NCI-H1694 treated with DMSO at 0.1 percent for 48 hours (cell line): ENCODE measurements around the gene POLR3A.

ENCODE experiments used
- DNase-seq: peaks from one replicate; lab custom pipeline; 2025; lab: John Stamatoyannopoulos, UW

POLR3A gene

DNA sequence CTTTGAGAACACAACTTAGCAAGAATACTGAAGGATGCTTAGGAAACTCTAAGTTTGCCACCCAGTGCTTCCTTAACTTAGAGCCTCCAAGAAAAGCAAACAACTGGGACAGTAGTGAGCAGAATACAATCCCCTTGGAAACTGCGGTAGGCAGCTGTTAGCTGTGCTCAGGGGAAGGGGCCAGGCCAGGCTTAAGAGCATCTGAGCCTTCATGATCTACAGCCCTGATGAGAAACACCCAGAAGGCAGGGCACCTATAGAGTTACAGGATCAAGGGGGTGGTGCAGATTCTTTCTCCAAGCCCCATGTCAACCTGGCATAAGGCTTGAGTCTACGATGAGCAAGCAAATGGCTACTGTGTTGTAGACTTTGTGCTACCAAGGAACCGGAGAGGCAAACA, 51.4 kb downstream of the POLR3A start:
- no peak for DNase-seq

DNA sequence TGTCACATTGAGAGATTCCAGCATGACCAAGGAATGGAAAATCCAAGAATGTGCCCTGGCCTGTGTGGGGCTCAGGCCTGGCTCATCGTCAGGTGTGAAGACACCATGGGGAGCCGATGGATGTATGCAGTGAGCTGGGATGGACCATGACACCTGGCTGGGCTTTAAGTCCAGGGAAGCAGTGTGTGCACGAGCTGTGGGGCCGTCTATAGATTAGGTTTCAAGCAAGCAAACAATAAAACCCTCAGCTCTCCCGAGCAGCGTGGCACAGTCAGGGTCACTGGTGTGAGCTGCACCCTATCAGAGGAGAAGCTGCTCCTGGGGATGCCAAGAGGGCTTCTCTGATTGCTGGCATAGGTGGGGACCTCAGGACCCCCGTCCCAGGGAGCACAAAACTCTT, 52.3 kb downstream of the POLR3A start:
- no peak for DNase-seq

DNA sequence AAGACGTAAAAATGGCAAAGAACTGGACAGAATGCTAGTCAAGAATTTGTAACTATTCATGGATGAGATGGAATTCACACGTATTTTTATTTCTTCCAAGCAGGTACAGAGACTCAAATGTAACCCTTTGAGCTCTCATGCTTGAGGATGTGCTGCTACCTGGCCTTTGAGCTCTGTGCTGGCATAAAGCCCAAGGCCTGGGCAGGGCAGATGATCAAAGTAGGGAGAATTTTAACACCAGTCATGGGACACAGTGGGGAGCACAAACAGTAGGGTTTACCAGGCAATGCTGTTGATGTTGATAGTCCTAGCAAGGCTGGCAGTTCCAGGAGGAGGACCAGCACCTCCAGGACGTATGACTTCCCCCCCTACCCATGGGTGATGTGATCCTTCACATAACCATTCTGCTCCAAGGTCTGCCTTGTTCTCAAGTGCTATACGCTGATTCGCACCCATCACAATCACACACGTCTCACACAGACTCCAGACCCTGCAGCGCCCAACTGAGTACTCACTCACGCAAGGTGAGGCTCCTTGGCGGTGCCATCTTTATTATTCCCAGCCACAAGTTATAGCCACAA, 54.1 kb downstream of the POLR3A start:
- DNase-seq, result no peak

DNA sequence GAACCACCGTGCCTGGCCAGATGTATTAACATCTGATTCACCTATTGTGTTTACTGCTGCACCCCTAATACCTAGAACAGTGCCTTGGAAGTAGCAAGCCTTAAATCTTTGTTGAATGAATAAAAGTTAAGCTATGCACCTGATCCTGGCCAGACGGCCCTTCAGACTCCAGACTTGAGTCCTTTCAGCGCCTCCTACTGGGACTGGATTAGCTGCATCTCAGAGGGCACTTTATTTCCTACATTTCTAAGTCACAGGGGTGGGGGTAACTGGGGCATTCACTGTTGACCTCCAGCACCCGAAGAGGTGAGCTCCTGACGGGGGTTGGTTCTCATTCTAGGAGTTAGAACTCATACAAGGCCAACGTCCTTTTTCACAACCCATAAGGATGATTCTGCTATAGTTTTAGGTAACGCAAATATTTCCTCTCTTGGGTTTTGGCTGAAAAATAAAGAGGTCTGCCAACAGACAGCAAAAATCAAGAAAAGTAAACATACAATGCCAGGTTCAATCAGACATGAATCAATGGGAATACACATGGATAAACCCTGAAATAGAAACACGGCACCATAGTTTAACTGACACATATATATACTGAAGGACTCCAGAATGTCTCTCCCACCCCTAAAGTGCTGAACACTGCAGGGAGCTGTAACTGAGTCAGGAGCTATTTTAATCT, 54.8 kb downstream of the POLR3A start:
- DNase-seq, result no peak

DNA sequence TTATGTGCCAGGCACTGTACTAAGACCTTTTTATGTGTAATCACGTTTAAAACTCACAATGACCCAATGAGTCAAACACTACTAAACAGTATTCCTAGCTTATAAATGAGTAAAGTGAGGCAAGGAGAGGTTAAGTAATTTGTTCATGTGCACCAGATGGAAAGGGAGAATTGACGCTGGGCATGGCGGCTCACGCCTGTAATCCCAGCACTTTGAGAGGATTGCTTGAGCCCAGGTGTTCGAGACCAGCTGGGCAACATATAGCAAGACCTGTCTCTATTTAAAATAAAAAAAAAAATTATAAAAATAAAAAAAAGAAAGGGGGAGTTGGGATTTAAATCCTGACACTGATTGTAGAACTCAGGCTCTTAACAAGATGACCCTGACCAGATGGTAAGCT, 56.0 kb downstream of the POLR3A start:
- DNase-seq, result no peak

DNA sequence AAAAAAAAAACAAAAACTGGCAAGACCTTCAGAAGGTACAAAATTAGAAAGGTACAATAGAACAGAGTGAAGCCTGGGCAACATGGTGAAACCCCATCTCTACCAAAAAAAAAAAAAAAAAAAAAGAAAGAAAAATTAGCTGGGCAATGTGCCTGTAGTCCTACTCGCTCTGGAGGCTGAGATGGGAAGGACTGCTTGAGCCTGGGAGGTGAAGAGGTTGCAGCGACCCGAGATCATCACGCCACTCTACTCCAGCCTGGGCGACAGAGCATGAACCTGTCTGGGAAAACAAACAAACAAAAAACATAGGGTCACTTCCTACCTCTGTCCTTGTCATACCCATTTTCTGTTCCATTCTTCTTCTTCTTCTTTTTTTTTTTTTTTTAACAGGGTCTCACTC, 57.2 kb downstream of the POLR3A start:
- DNase-seq, result no peak

DNA sequence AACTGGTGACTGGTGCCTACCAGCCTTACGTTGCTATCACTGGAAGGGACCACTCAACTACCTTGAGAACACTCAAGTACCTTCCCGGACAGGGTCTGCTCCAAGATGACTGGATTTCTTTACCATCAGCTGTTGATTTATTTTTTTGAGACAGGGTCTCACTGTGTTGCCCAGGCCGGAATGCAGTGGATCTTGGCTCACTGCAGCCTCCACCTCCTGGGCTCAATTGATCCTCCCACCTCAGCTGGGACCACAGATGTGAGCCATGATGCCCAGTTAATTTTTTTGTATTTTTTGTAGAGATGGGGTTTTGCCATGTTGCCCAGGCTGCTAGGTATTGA, 57.5 kb downstream of the POLR3A start:
- no peak for DNase-seq

DNA sequence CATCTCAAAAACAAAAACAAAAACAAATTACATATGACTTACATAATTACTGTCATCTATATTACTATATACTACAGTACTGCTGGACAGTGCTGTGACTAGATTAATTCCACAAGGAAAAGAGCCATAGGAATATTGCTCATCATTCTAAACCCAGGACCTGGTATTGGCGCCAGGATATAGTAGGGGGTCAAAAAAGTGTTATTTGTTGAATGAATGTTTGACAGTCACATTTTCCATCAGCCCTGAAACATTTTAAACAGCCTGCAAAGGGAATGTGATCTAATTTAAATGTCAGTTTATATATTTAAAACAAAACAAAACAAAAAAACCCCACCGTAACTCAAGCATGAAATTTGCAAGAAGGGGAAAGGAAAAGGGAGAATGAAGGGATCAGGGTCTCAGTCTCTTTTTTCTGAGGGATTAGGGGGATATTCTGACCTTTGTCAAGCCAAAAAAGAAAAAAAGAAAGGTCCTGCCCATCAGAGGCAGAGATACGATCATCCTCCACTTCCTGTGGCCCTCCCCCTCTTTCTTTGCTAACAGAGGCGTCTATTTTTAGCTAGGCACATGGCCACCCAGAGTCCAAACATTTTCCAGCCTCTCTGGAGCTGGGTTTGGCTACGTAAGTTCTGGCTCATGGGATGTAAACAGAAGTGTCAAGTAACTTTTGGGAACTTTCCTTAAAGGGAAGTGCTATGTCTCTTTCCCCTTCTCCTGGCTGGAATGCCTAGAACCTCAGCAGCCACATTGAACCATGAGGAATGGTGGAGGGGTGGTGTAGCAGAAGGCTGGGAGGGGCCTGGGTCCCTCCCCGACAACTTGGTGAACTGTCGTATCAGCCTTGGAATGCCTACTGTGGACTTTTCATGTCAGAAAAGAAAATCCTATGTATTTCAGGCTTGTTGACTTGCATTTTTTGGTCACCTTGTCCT, 58.2 kb downstream of the POLR3A start:
- DNase-seq, result no peak

DNA sequence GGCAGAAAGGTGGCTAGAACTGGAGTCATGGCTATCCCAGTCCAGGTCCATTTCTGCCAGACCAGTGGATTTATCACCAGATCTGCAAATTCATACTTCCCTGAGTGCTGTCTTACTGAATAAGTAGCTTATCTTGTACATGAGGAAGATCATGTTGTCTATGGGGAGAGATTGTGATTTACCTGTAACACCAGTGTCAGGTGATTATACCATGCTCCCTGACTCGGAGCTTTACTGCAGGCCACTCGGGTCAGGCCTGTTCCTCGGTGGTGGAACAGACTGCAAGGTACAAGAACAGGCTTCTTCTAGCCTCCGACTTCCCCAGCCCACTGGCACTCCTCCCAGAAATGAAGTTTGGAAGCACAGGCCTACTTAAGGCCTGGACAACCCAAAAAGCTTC, 60.2 kb downstream of the POLR3A start:
- DNase-seq, result no peak

DNA sequence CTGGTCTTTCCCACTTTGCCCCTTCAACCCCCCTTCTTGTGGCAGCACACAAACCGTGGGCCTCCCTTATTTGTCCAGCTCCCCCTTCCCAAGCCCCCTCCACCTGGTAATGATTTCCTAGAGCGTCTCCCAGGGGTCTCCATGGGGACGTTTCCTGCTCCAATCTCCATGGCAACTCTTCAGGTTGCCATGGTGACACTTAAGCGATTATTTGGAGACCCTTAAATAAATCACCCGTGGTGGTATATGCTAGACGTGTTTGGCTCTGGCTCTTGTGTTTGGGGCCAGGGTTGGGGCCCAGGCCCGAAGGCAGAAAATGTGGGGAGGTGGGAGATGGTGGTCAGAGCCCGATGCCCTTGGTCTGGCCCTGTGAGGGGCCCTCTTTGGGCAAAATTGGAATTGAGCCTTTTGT, 61.7 kb downstream of the POLR3A start:
- no peak for DNase-seq

DNA sequence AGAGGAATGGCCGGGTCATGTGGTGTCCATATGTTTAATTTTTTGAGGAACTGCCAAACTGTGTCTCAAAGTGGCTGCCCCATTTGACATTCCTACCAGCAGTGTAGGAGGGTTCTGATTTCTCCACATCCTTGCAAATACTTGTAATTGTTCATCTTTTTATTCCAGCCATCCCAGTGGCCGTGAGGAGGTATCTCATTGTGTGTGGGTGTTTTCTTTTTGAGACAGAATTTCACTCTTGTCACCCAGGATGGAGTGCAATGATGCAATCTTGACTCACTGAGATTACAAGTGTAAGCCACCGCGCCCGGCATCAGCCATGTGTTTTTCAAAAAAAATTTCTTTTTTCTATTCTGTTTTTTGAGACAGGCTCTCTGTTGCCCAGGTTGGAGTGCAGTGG, 64.0 kb downstream of the POLR3A start:
- DNase-seq, result no peak

DNA sequence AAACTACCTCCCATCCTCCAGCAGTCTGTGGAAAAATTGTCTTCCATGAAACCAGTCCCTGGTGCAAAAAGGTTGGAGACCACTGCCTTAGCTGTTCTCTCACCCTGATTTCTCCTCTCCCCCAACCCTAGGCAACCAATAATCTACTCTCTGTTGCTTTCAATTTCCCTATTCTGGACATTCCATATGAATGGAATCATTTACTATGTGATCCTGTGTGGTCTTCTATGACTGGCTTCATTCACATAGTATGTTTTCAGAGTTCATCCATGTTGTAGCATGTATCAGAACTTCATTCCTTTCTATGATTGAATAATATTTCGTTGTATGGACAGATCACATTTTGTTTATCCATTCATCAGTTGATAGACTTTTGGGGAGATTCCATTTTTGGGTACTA, 64.5 kb downstream of the POLR3A start:
- DNase-seq, result no peak

DNA sequence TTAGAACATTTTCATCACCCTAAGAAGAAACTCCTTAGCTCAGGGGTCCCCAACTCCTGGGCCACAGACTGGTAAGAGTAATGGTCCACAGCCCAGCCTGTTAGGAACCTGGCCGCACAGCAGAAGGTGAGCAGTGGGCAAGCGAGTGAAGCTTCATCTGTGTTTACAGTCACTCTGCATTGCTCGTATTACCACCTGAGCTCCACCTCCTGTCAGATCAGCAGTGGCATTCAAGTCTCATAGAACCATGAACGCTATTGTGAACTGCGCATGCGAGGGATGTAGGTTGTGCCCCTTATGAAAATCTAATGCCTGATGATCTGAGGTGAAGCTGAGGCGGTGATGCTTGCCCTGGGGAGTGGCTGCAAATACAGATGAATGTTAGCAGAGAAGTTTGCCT, 65.4 kb downstream of the POLR3A start:
- no peak for DNase-seq

DNA sequence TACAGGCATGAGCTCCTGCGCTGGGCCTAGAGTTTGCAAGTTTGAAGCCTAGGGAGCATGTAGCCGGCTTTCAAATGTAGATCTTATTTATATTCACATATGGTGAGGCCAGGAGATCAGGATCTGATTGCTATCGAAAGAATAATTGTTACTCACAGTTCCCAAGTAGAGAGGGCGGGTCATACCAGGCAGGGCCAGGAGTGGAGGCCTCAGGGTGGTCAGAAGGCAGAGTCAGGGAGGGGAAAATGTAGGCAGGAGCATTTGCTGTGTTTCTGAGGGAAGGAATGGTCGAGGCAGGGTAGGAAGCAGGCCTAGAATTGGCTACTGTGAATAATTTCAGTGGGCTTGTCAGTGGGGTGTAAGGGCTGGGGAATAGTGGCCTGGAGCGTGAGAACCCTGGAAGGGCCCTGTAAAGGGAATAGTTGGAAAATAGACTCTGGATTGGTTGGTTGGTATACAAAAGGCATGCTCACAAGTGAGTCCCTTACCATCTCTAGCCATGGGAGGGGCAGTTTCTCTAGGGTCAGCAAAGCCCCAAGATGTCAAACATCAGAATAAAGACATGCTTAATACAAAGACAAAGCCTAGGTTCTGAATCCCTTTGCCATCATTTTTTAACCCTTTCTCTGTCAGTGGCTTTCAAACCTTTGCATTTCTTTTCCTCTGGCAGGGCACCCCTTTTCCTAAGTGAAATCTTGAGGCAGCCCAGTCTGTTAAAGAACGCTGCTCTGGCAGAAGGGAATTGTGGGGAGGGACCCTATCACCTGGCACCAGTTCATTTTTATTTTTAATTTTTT, 66.8 kb downstream of the POLR3A start:
- no peak for DNase-seq

DNA sequence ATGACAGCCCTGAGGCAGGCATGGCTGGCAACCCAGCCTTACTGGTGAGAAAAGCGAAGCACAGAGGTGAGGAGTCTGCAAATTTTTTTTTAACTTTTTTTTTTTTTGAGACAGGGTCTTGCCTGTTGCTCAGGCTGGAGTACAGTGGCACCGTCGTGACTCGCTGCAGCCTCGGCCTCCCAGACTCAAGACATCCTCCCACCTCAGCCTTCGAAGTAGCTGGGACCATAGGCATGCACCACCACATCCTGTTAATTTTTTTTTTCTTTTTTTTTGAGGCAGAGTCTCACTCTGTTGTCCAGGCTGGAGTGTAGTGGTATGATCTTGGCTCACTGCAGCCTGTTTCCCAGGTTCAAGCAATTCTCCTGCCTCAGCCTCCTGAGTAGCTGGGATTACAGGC, 67.6 kb downstream of the POLR3A start:
- no peak for DNase-seq

DNA sequence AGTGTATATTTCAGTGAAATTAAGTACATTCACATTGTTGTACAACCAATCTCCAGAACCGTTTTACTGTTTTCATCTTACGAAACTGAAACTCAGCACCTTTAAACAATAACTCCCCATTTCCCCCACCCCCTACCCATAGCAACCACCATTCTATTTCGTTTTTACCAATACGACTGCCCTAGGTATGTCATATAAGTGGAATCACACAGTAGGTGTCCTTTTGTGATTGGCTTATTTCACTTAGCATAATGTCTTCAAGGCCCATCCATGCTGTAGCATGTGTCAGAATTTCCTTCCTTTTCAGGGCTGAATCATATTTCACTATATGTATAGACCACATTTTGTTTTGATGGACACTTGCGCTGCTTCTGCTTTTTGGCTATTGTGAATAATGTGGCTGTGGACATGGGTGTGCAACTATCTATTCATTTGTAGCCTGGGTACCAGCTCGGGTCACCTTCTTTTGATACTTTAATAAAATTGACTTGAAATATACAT, 68.4 kb downstream of the POLR3A start:
- no peak for DNase-seq

DNA sequence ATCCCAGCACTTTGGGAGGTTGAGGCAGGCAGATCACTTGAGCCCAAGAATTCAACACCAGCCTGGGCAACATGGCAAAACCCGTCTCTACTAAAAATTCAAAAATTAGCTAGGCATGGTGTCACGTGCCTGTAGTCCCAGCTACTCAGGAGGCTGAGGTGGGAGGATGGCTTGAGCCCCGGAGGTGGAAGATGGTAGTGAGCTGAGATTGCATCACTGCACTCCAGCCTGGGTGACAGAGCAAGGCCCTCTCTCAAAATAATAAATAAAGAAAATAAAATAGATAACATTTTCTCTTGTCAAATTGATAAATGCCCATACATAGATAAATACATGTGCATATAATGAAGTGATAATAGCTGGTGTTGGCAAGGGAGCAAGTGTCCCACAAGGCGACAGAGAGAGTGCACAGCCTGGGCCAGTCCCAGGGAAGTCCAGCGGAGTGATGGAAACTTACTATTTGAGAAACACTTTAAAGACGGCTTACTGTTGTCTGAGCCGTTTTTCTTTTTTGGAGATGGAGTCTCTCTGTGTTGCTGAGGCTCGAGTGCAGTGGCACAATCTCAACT, 69.3 kb downstream of the POLR3A start:
- DNase-seq, result no peak

DNA sequence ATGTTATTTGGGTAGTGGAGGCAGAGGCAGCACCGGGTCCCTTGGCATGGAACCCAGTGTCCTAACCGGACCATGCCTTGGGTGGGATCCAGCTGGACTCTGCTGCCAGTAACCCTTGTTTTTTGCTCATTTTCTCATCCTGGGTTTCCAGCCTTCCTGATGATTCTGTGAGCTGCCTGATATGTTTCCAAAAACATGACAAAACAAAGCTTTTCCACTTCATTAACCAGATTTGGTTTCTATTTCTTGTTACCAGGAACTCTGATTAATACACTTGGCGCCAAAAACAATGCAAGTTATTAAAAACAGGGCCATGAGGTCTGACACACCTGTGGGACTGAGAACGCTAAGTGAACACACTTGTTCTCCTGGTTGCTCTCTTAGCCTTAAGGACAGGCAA, 69.9 kb downstream of the POLR3A start:
- DNase-seq, result no peak

DNA sequence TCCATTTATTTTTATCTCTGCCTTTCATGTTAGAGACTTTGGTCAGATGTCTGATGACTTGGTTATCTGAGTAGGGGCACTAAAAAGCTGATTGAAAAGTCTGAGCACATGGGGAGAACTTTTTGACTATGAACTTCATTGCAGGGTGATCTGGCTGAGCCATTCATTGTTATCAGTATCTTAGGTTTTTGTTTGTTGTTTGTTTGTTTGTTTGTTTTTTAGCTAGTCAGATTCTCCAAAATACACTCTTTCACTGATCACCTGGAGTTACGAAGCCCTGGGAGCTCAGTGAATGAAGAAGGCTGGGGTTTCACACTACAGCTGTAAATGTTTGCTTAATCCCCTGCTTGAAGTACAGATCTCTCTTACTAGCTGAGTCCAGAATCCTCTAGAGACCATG, 74.2 kb downstream of the POLR3A start:
- DNase-seq, result no peak

DNA sequence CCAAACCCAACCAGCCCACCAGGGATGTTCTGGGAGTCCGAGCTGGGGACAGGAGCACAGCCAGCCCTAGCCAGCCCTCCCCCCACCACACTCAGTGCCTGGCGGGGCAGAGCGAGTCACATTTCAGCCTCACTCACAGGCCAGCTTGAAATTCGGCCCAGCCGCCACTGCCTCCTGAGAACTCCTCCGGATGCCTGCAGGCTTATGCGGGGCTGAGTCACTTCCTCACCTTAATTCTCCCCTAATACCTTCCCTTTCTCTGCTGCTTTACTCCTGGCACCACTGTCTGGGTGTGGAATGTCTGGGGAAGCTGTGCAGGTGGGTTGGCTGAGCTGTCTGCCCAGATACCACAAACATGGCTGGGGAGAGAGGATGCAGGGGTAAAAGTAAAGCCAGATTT, 80.1 kb downstream of the POLR3A start:
- no peak for DNase-seq

DNA sequence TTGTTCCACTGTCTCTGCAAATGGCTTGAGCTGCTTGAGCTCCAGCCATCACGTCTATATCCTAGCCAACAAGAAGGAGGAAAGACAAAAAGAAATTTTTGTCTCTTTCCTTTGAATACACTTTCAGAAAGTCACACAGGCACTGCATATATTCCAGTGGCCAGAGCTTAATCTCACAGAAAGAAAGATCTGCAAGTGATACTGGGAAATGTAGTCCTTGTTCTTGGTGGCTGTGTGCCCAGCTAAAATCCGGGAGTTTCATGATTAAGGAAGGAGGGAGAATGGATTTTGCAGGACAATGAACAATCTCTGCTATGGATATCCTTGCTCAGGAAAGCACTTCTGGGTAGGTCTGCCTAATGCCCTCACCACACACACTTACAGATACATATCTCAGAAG, 83.2 kb downstream of the POLR3A start:
- no peak for DNase-seq

DNA sequence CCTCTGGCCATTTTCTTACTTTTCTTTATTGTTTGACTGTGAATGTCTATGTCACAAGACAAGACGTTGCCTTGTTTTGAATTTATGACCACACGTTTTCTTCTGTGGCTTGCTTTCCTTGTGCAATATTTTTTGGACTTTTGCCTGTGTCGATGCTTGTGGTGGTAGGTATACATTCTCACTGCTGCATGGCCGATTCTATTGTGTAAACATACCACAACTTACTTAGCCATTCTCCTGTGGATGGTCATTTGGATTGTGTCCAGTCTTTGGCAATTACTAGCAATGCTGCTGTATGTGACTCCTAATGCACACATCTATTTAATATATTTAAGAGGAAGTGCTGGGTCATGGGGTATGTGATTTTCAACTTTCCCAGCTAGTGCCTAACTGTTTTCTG, 84.8 kb downstream of the POLR3A start:
- no peak for DNase-seq
